Thyroid gland (tissue), 4 donors: ENCODE results near the gene MDK. TPM values are rescaled to one million over a fixed set of nuclear protein-coding genes. Genes with fewer than 3 reads are reported as not detected.

Experiments used
- DNase-seq, 2 donors: peaks; one replicate each; pipeline ENCODE4 v3.0.0-alpha.2; 2019
- H3K27ac ChIP-seq, 3 donors: fragments of 200-600 bp; sonication (generic); 1 replicate in 2 of 3; 2 replicates in 1 of 3; pipeline ENCODE4 v1.5.1; 2016 to 2019; ENCODE audit warnings: mild to moderate bottlenecking in 1 of 3, moderate library complexity in 1 of 3
- H3K27me3 ChIP-seq: fragments of 200-600 bp; sonication (generic); one replicate; pipeline ENCODE4 v1.5.1; 2019
- H3K36me3 ChIP-seq, 2 donors: fragments of 200-600 bp; sonication (generic); one replicate each; pipeline ENCODE4 v1.5.1; 2016 to 2019
- H3K4me1 ChIP-seq, 2 donors: fragments of 200-600 bp; sonication (generic); one replicate each; pipeline ENCODE4 v1.5.1; 2017 to 2019
- H3K4me3 ChIP-seq, 3 donors: fragments of 200-600 bp; sonication (generic); replicated peaks in 1 of 3; 1 replicate in 2 of 3; 2 replicates in 1 of 3; pipeline ENCODE4 v1.5.1; 2016; ENCODE audit warnings: mild to moderate bottlenecking in 1 of 3
- H3K9me3 ChIP-seq: fragments of 200-600 bp; sonication (generic); one replicate; pipeline ENCODE4 v1.5.1; 2017
- CTCF ChIP-seq, 6 experiments: fragments of 200-600 bp in 3 of 6; fragments of 450-650 bp in 3 of 6; sonication (generic) in 3 of 6; IDR thresholded peaks; one replicate each; pipeline ENCODE4 v1.5.1; 2016 to 2019; ENCODE audit warnings: antibody characterized with exemption in 6 of 6, mild to moderate bottlenecking in 2 of 6, inconsistent platforms in 1 of 6, moderate library complexity in 1 of 6
- POLR2A ChIP-seq, 2 donors: fragments of 450-650 bp; IDR thresholded peaks; one replicate each; pipeline ENCODE4 v1.6.1; 2017; ENCODE audit warnings: antibody characterized with exemption in 2 of 2, mild to moderate bottlenecking in 2 of 2, moderate library complexity in 1 of 2
- WGBS, 2 donors: methylation state at CpG; one replicate each; pipeline ENCODE4 v1.1.5; 2017; 5-methylcytosine and 5-hydroxymethylcytosine counted together
- intact Hi-C: fragments of 100-400 bp; cut with DNase I; formaldehyde crosslinking; loops from one replicate; pipeline ENCODE4 v1.15.1; 2023
- total RNA-seq, 4 donors: library from RNA; depleted of rRNA; stranded (reverse); fragments of >200 nt; gene quantifications; one replicate each; pipeline ENCODE4 v1.2.3, GENCODE V29; 2016

MDK gene
- total RNA-seq, 4 donors from 2014 or later = 3.3 to 24.3 (median 16.7) TPM

GRCh38 chr11:46347637-46348311 is 33.7 kb upstream of the MDK start:
- no peaks in the 10 kb centered on the region for H3K9me3 ChIP-seq
- peak in 1 of 2 donors; percentile 32 for DNase-seq
- intact Hi-C loops = no loop called here

GRCh38 chr11:46348566-46349401 is 32.7 kb upstream of the MDK start:
- H3K4me1 ChIP-seq = peaks cover 6 to 21% of the 10 kb centered on the region in 2 donors

More at GRCh38 chr11:46347637-46348311, 33.7 kb upstream of the MDK start:
- peaks cover 6 to 21% of the 10 kb centered on the region in 2 donors for H3K4me1 ChIP-seq
- WGBS, 2 donors = 26 to 28% methylated on average over 12 to 32 of the region's 63 CpGs
- no peaks in the 10 kb centered on the region for H3K36me3 ChIP-seq
- no peak for TF ChIP-seq CTCF (IDR thresholded peaks at IDR 0.05)
- TF ChIP-seq POLR2A (IDR thresholded peaks at IDR 0.05) = no peak
- H3K4me3 ChIP-seq = peak overlapping the region; percentile 66 to 86 (median 81)
- peak overlapping the region in 1 of 3 donors; percentile 41 for H3K27ac ChIP-seq
- no peaks in the 10 kb centered on the region for H3K27me3 ChIP-seq

GRCh38 chr11:46350695-46351094 is 30.8 kb upstream of the MDK start:
- Histone ChIP-seq H3K27ac (no peak overlapping the region), H3K4me1 (peaks cover 6 to 21% of the 10 kb centered on the region in 2 donors), H3K4me3 (no peak overlapping the region), H3K36me3 (no peaks in the 10 kb centered on the region), H3K9me3 (no peaks in the 10 kb centered on the region), H3K27me3 (no peaks in the 10 kb centered on the region)
- DNase-seq = no peak
- 64 to 82% methylated on average over 3 of the region's 3 CpGs for whole genome bisulfite sequencing, 2 donors
- intact Hi-C loops = no loop called here
- TF ChIP-seq CTCF (IDR thresholded peaks at IDR 0.05) = no peak

More at GRCh38 chr11:46348566-46349401, 32.7 kb upstream of the MDK start:
- Histone ChIP-seq H3K27me3 (no peaks in the 10 kb centered on the region), H3K36me3 (no peaks in the 10 kb centered on the region), H3K4me3 (peak overlapping the region in 1 of 3 donors; percentile 86), H3K9me3 (no peaks in the 10 kb centered on the region), H3K27ac (no peak overlapping the region)
- TF ChIP-seq POLR2A (IDR thresholded peaks at IDR 0.05) = no peak
- DNase-seq = no peak
- WGBS, 2 donors = 66 to 77% methylated on average over 16 to 18 of the region's 18 CpGs
- intact Hi-C loops = no loop called here

- 90 to 97% methylated on average over 5 to 8 of the region's 8 CpGs for WGBS, 2 donors
- Histone ChIP-seq H3K9me3 (no peaks in the 10 kb centered on the region), H3K4me3 (no peak overlapping the region), H3K36me3 (no peaks in the 10 kb centered on the region), H3K4me1 (peaks cover 6 to 21% of the 10 kb centered on the region in 2 donors), H3K27me3 (no peaks in the 10 kb centered on the region), H3K27ac (no peak overlapping the region)
- TF ChIP-seq CTCF (IDR thresholded peaks at IDR 0.05) = no peak
- no peak for TF ChIP-seq POLR2A (IDR thresholded peaks at IDR 0.05)
- no peak for DNase-seq
- intact Hi-C loops = no loop called here
These were observed 30.3 kb upstream of the MDK start for GRCh38 chr11:46351148-46351547.

- Histone ChIP-seq H3K4me3 (no peak overlapping the region), H3K27ac (no peak overlapping the region), H3K27me3 (no peaks in the 10 kb centered on the region), H3K36me3 (no peaks in the 10 kb centered on the region), H3K9me3 (no peaks in the 10 kb centered on the region), H3K4me1 (peaks cover 6 to 21% of the 10 kb centered on the region in 2 donors)
- 69 to 92% methylated on average over 3 to 5 of the region's 5 CpGs for WGBS, 2 donors
- intact Hi-C loops = no loop called here
- TF ChIP-seq CTCF (IDR thresholded peaks at IDR 0.05) (no peak), POLR2A (IDR thresholded peaks at IDR 0.05) (no peak)
- DNase-seq = no peak
These were observed 29.9 kb upstream of the MDK start for GRCh38 chr11:46351606-46352005.
